C1 segment of cervical spinal cord (tissue), 14 donors: Measurements from ENCODE around the gene JAK3.

Experiments
- DNase-seq, 14 donors: peaks; one replicate each; lab custom pipeline; 2025; lab: John Stamatoyannopoulos, UW

JAK3 gene

GRCh38 chr19:17866312-17866963 is 18.7 kb upstream of the JAK3 start:
- no peak for DNase-seq

GRCh38 chr19:17865364-17866311 is 17.9 kb upstream of the JAK3 start:
- DNase-seq: no peak

- peak in 1 of 14 donors; percentile 58 for DNase-seq
Observed at GRCh38 chr19:17863520-17864182, 15.9 kb upstream of the JAK3 start.

GRCh38 chr19:17862711-17863519 is 15.1 kb upstream of the JAK3 start:
- no peak for DNase-seq

- no peak for DNase-seq
Observed at GRCh38 chr19:17861542-17862402, 14.0 kb upstream of the JAK3 start.

- no peak for DNase-seq
Observed at GRCh38 chr19:17860993-17861360, 13.2 kb upstream of the JAK3 start.

- DNase-seq: no peak
Observed at GRCh38 chr19:17860331-17860992, 12.7 kb upstream of the JAK3 start.

GRCh38 chr19:17859533-17860330 is 11.9 kb upstream of the JAK3 start, which contains the start of gene RPL18A:
Gene RPL18A, plus strand, starts transcription at chr19:17859910. Its CDS starts 47 bp downstream, at chr19:17859957.
- DNase-seq: peak; percentile 90 to 100 (median 98)

GRCh38 chr19:17855280-17856152 is 7.7 kb upstream of the JAK3 start:
- peak; percentile 7 to 80 (median 55) for DNase-seq

- no peak for DNase-seq
Observed at GRCh38 chr19:17854061-17854460, 6.3 kb upstream of the JAK3 start.

- DNase-seq: peak in 1 of 14 donors; percentile 19
Observed at GRCh38 chr19:17848595-17849292, 962 bp upstream of the JAK3 start.

GRCh38 chr19:17846146-17846545 is 1.6 kb downstream of the JAK3 start:
- no peak for DNase-seq

- no peak for DNase-seq
Observed at GRCh38 chr19:17843908-17844490, 3.8 kb downstream of the JAK3 start.

- no peak for DNase-seq
Observed at GRCh38 chr19:17843292-17843827, 4.4 kb downstream of the JAK3 start.

- DNase-seq: no peak
Observed at GRCh38 chr19:17842663-17843291, 5.0 kb downstream of the JAK3 start.
